KMS-11 (cell line): ENCODE results near the gene CTU1.

Experiments used
- H2AFZ ChIP-seq: fragments of 200-600 bp; sonication (generic); 2 replicates; pipeline ENCODE4 v1.6.1; 2016; ENCODE audit warnings: antibody characterized with exemption, mixed run types, low read depth
- H3K27ac ChIP-seq: fragments of 200-600 bp; sonication (generic); 2 replicates; pipeline ENCODE4 v1.6.1; 2016; ENCODE audit warnings: mild to moderate bottlenecking, mixed run types
- H3K27me3 ChIP-seq: fragments of 200-600 bp; sonication (generic); 2 replicates; pipeline ENCODE4 v1.6.1; 2017; ENCODE audit warnings: mild to moderate bottlenecking, low read depth, mixed run types, moderate library complexity; ENCODE audit not compliant: insufficient read depth
- H3K36me3 ChIP-seq: fragments of 200-600 bp; sonication (generic); 2 replicates; pipeline ENCODE4 v1.6.1; 2017; ENCODE audit warnings: mild to moderate bottlenecking, mixed run types; ENCODE audit not compliant: insufficient read depth
- H3K4me1 ChIP-seq: fragments of 200-600 bp; sonication (generic); 2 replicates; pipeline ENCODE4 v1.6.1; 2016; ENCODE audit warnings: mild to moderate bottlenecking, low read depth, mixed run types; ENCODE audit not compliant: poor library complexity, severe bottlenecking
- H3K4me2 ChIP-seq: fragments of 200-600 bp; sonication (generic); 2 replicates; pipeline ENCODE4 v1.7.0; 2016; ENCODE audit warnings: mild to moderate bottlenecking, mixed run types
- H3K4me3 ChIP-seq: fragments of 200-600 bp; sonication (generic); IDR thresholded peaks from 2 replicates; pipeline ENCODE4 v1.6.1; 2017; ENCODE audit warnings: low read depth, low read length, mixed read lengths; ENCODE audit not compliant: insufficient read depth
- H3K79me2 ChIP-seq: fragments of 200-600 bp; sonication (generic); 2 replicates; pipeline ENCODE4 v1.6.1; 2016; ENCODE audit warnings: low read depth, mixed run types; ENCODE audit not compliant: insufficient read depth
- H3K9ac ChIP-seq: fragments of 200-600 bp; sonication (generic); 2 replicates; pipeline ENCODE4 v1.6.1; 2016; ENCODE audit warnings: mild to moderate bottlenecking, mixed run types
- H4K20me1 ChIP-seq: fragments of 200-600 bp; sonication (generic); 2 replicates; pipeline ENCODE4 v1.6.1; 2016; ENCODE audit warnings: mild to moderate bottlenecking, mixed run types; ENCODE audit not compliant: insufficient read depth
- CTCF ChIP-seq: fragments of 200-600 bp; sonication (generic); conservative IDR thresholded peaks from 2 replicates; pipeline ENCODE4 v1.6.1; 2017; ENCODE audit warnings: low read depth, mild to moderate bottlenecking, antibody characterized with exemption, low read length, moderate library complexity, mixed read lengths

CTU1 gene

GRCh38 chr19:51070334-51071094 is 37.7 kb downstream of the CTU1 start:
- Histone ChIP-seq H3K79me2 (no peaks in the 10 kb centered on the region), H4K20me1 (no peaks in the 10 kb centered on the region), H3K27me3 (no peaks in the 10 kb centered on the region; the same call in 1 of the 2 replicates), H3K4me1 (no peaks in the 10 kb centered on the region), H3K4me2 (no peak overlapping the region), H3K36me3 (no peaks in the 10 kb centered on the region), H3K4me3 (no peak overlapping the region), H3K27ac (no peak overlapping the region), H3K9ac (no peak overlapping the region), H2AFZ (no peak overlapping the region)
- no peak for TF ChIP-seq CTCF

GRCh38 chr19:51066393-51067186 is 41.6 kb downstream of the CTU1 start:
- no peaks in the 10 kb centered on the region for H4K20me1 ChIP-seq
- H3K36me3 ChIP-seq, result no peaks in the 10 kb centered on the region
- no peak overlapping the region for H2AFZ ChIP-seq
- H3K79me2 ChIP-seq, result no peaks in the 10 kb centered on the region
- H3K4me2 ChIP-seq, result no peak overlapping the region
- H3K27ac ChIP-seq, result no peak overlapping the region
- H3K4me3 ChIP-seq, result no peak overlapping the region
- no peak for TF ChIP-seq CTCF
- no peak overlapping the region for H3K9ac ChIP-seq
- no peaks in the 10 kb centered on the region for H3K4me1 ChIP-seq
- no peaks in the 10 kb centered on the region; the same call in 1 of the 2 replicates for H3K27me3 ChIP-seq

GRCh38 chr19:51065221-51065960 is 42.8 kb downstream of the CTU1 start:
- Histone ChIP-seq H3K27ac (no peak overlapping the region), H3K4me3 (no peak overlapping the region)

More at GRCh38 chr19:51065221-51065960, 42.8 kb downstream of the CTU1 start:
- Histone ChIP-seq H3K27me3 (no peaks in the 10 kb centered on the region; the same call in 1 of the 2 replicates), H3K4me1 (no peaks in the 10 kb centered on the region), H4K20me1 (no peaks in the 10 kb centered on the region), H3K36me3 (no peaks in the 10 kb centered on the region), H3K79me2 (no peaks in the 10 kb centered on the region), H2AFZ (no peak overlapping the region), H3K9ac (no peak overlapping the region), H3K4me2 (no peak overlapping the region)
- no peak for TF ChIP-seq CTCF
